NB4 (cell line): Measurements from ENCODE around the gene SLC37A1.

Experiments used
- POLR2A ChIP-seq: IDR thresholded peaks from 2 replicates; pipeline ENCODE4 v1.6.1; 2011; ENCODE audit warnings: mild to moderate bottlenecking; ENCODE audit not compliant: insufficient read length; ENCODE audit errors: extremely low read depth
- TF ChIP-seq, protein P1 (sequence below): IDR thresholded peaks from one replicate; pipeline ENCODE4 v1.5.1; 2012; ENCODE audit warnings: low read depth, low read length

GRCh38 chr21:42524341-42525028, 10.8 kb downstream of the SLC37A1 start:
- no peak for TF ChIP-seq POLR2A
- TF ChIP-seq, protein P1, sequence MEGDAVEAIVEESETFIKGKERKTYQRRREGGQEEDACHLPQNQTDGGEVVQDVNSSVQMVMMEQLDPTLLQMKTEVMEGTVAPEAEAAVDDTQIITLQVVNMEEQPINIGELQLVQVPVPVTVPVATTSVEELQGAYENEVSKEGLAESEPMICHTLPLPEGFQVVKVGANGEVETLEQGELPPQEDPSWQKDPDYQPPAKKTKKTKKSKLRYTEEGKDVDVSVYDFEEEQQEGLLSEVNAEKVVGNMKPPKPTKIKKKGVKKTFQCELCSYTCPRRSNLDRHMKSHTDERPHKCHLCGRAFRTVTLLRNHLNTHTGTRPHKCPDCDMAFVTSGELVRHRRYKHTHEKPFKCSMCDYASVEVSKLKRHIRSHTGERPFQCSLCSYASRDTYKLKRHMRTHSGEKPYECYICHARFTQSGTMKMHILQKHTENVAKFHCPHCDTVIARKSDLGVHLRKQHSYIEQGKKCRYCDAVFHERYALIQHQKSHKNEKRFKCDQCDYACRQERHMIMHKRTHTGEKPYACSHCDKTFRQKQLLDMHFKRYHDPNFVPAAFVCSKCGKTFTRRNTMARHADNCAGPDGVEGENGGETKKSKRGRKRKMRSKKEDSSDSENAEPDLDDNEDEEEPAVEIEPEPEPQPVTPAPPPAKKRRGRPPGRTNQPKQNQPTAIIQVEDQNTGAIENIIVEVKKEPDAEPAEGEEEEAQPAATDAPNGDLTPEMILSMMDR: no peak
